SK-N-MC (cell line): Measurements from ENCODE around the gene HNRNPAB.

Source experiments
- DNase-seq: peaks from one replicate; pipeline ENCODE4 v3.0.0-alpha.2; 2011; ENCODE audit warnings: low read depth, low spot score
- H3K27ac ChIP-seq: fragments of 200-600 bp; sonication (generic); 2 replicates; pipeline ENCODE4 v1.5.1; 2016; ENCODE audit warnings: mixed run types
- H3K36me3 ChIP-seq: fragments of 200-600 bp; sonication (generic); 2 replicates; pipeline ENCODE4 v1.6.1; 2017; ENCODE audit warnings: antibody characterized with exemption, low read length, mixed read lengths; ENCODE audit not compliant: insufficient read depth
- H3K4me3 ChIP-seq: fragments of 200-600 bp; sonication (generic); 2 replicates; pipeline ENCODE4 v1.5.1; 2016
- H3K9ac ChIP-seq: fragments of 200-600 bp; sonication (generic); 2 replicates; pipeline ENCODE4 v1.8.0; 2017; ENCODE audit warnings: mixed run types, mixed read lengths; ENCODE audit not compliant: insufficient read length
- H3K9me3 ChIP-seq: fragments of 200-600 bp; sonication (generic); 2 replicates; pipeline ENCODE4 v1.6.1; 2017; ENCODE audit warnings: low read depth, mild to moderate bottlenecking, antibody characterized with exemption, low read length, moderate library complexity, mixed read lengths
- EZH2 ChIP-seq: fragments of 200-600 bp; sonication (generic); IDR thresholded peaks from one replicate; pipeline ENCODE4 v1.6.1; 2017; ENCODE audit warnings: antibody characterized with exemption
- FOXP2 ChIP-seq: optimal IDR thresholded peaks from 2 replicates; pipeline ENCODE3; 2011; ENCODE audit warnings: mild to moderate bottlenecking, moderate library complexity; ENCODE audit not compliant: insufficient read depth; ENCODE audit errors: extremely low read length, control extremely low read depth
- POLR2AphosphoS5 ChIP-seq: IDR thresholded peaks from 2 replicates; pipeline ENCODE4 v1.6.1; 2012; ENCODE audit warnings: mild to moderate bottlenecking, low read depth, low read length, borderline replicate concordance

HNRNPAB gene

DNA sequence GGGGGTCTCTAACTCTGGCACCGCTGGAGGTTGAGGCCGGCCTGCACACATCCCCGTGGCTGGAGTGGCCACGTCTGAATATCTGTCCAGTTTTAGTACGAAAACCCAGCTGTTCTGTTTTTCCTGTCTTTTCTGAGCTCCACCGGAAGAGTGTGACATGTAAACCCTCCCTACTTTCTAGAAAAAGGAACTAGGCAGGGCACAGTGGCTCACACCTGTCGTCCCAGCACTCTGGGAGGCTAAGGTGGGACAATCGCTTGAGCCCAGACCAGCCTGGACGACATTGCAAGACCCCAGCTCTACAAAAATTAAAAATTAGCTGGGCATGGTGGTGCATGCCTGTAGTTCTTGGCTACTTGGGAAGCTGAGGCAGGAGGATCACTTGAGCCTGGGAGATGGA is 36.4 kb downstream of the HNRNPAB start:
- no peaks in the 10 kb centered on the region for H3K9me3 ChIP-seq
- no peaks in the 10 kb centered on the region for H3K36me3 ChIP-seq
- no peak overlapping the region for H3K9ac ChIP-seq
- no peak overlapping the region for H3K27ac ChIP-seq
- H3K4me3 ChIP-seq, result no peak overlapping the region
- TF ChIP-seq EZH2 (no peak), POLR2AphosphoS5 (no peak), FOXP2 (no peak)
- no peak for DNase-seq

DNA sequence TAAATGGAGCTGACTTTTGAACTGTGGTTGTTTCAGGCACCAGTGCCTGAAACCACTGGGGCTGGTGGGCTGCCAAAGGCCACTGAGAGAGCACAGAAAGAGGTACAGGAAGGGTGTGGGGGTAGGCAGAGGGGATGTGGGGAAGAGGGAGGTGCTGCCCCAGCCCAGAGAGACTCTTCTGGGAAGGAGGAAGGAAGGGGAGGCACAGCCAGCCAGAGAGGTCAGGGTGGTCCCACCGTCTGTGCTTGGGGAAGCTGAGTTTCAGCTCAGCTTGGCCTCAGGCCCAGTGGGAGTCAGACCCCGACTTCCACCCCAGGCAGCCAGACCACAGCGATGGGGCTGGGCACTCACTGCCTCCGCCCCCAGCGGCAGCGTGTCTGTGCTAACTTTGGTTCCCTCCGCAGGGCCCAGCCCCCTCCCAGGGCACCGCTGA is 36.9 kb downstream of the HNRNPAB start:
- no peaks in the 10 kb centered on the region for H3K36me3 ChIP-seq
- H3K9me3 ChIP-seq, result no peaks in the 10 kb centered on the region
- TF ChIP-seq POLR2AphosphoS5, result no peak
- TF ChIP-seq FOXP2, result no peak
- no peak overlapping the region for H3K4me3 ChIP-seq
- DNase-seq, result no peak
- no peak overlapping the region for H3K27ac ChIP-seq
- no peak overlapping the region for H3K9ac ChIP-seq

DNA sequence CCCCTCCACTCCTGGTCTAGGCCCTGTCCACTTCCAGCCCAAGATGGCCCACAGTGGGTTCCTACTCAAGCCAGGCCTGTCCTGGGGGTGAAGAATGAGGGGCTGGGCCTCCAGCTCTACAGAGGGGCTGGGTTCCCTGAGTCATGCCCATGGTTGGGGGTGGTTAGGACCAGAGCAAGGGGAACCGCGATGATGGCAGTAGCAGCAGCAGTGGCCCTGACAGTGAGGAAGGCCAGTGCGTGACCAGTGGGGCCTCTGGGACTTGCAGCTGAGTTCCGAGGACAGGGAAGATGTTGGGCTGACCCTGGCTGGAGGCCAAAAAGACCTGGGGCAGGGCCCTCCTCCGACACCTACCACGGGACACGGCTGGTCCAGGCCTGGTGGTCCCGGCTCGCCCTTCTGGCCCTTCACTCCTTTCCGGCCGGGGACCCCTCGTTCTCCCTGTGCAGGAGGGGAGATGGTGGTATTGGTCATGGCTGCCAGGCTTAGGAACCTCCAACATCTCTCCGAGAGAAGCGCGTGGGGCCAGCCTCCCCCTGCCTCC is 37.4 kb downstream of the HNRNPAB start:
- no peaks in the 10 kb centered on the region for H3K9me3 ChIP-seq
- no peak for TF ChIP-seq POLR2AphosphoS5
- TF ChIP-seq FOXP2, result no peak
- TF ChIP-seq EZH2, result no peak
- no peaks in the 10 kb centered on the region for H3K36me3 ChIP-seq
- H3K27ac ChIP-seq, result no peak overlapping the region
- no peak overlapping the region for H3K4me3 ChIP-seq
- no peak overlapping the region for H3K9ac ChIP-seq
- no peak for DNase-seq

DNA sequence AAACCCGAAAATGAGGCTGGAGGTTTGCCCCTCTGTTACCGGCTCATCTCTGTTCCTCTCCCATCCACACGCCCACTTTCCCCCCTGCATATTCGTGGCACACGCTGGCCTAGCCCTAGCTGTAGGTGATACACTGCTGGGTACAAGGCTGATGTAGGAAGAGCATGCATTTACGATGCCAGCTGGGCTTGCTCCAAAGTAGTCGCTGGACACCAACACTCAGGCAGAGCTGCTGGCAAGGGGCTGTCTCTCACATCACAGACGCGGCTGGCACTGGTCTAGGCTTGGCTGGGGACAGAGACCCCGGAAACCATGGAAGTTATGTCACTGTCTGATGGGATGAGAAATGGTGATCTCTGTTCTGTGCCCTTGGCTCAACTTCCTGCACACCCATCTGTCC is 38.1 kb downstream of the HNRNPAB start:
- TF ChIP-seq POLR2AphosphoS5 (no peak), FOXP2 (no peak), EZH2 (no peak)
- Histone ChIP-seq H3K4me3 (no peak overlapping the region), H3K36me3 (no peaks in the 10 kb centered on the region), H3K9me3 (no peaks in the 10 kb centered on the region), H3K27ac (no peak overlapping the region), H3K9ac (no peak overlapping the region)
- no peak for DNase-seq

DNA sequence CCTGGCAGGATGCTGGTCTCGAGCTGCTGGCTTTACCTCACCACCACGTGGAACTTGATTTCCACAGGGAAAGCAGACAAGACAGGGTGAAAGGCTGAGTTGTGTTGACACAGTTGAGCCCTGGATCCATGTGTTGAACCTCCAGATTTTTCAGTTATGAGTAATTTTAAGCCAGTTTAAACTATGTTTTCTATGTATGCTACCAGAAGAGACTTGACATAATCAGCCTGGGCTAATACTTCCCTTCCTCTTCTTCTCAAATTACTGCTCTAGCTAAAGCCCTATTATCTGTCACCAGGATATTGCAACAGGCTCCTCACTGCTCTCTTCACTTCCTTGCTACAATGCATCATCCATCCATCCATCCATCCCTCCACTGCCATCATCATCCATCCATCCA is 40.2 kb downstream of the HNRNPAB start:
- Histone ChIP-seq H3K36me3 (no peaks in the 10 kb centered on the region), H3K9me3 (no peaks in the 10 kb centered on the region), H3K27ac (no peak overlapping the region), H3K9ac (no peak overlapping the region), H3K4me3 (no peak overlapping the region)
- TF ChIP-seq POLR2AphosphoS5, result no peak
- no peak for TF ChIP-seq EZH2
- TF ChIP-seq FOXP2, result no peak
- no peak for DNase-seq

DNA sequence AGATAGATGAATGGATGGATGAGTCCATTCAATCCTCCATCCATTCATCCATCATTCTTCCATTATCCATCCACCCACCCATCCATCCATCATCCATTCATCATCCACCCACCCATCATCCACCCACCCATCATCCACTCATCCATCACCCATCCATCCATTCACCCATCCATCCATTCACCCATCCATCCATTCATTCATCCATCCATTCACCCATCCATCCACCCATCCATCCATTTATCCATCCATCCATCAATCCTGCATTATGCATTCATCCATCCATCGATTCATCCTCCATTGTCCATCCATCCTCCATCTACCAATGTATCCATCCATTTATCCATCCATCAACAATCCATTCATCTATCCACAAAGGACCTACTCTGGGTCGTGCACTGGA is 41.1 kb downstream of the HNRNPAB start:
- no peaks in the 10 kb centered on the region for H3K36me3 ChIP-seq
- TF ChIP-seq FOXP2 (no peak), EZH2 (no peak), POLR2AphosphoS5 (no peak)
- DNase-seq, result no peak
- no peaks in the 10 kb centered on the region for H3K9me3 ChIP-seq
- no peak overlapping the region for H3K27ac ChIP-seq
- H3K4me3 ChIP-seq, result no peak overlapping the region
- H3K9ac ChIP-seq, result no peak overlapping the region

DNA sequence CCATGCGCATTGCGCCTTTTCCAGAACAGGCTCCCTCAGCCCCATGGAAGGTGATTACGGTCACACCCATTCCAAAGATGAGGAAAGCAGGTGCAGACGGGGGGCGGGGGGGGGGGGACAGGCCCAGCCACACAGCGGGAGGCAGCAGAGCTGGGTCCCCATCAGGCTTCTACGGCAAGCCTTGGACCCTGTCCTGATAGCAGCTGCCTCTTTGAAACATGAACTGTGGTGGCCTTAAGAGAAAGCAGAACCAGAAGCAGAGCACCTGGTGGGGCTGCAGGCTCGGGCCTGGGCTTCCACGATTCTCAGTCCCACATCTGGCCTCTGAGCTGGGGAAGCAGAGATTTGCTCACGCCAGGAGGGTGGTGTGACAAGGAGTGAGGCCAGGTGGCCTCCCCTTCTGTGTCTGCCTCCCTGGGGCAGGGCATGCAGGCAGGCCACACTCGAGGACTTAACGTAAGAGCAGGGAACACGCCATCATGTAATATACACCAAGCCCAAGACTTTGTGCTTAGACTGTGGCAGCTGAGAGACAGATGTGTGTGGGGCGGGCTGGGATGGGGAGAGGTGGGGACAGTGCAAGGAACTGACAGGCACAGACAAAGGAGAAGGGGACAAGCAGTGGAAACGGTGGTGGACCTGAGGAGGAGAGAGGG is 42.4 kb downstream of the HNRNPAB start:
- TF ChIP-seq POLR2AphosphoS5 (no peak), FOXP2 (no peak), EZH2 (no peak)
- H3K36me3 ChIP-seq, result no peaks in the 10 kb centered on the region
- no peak overlapping the region for H3K9ac ChIP-seq
- no peak for DNase-seq
- H3K4me3 ChIP-seq, result no peak overlapping the region
- no peaks in the 10 kb centered on the region for H3K9me3 ChIP-seq
- H3K27ac ChIP-seq, result no peak overlapping the region

DNA sequence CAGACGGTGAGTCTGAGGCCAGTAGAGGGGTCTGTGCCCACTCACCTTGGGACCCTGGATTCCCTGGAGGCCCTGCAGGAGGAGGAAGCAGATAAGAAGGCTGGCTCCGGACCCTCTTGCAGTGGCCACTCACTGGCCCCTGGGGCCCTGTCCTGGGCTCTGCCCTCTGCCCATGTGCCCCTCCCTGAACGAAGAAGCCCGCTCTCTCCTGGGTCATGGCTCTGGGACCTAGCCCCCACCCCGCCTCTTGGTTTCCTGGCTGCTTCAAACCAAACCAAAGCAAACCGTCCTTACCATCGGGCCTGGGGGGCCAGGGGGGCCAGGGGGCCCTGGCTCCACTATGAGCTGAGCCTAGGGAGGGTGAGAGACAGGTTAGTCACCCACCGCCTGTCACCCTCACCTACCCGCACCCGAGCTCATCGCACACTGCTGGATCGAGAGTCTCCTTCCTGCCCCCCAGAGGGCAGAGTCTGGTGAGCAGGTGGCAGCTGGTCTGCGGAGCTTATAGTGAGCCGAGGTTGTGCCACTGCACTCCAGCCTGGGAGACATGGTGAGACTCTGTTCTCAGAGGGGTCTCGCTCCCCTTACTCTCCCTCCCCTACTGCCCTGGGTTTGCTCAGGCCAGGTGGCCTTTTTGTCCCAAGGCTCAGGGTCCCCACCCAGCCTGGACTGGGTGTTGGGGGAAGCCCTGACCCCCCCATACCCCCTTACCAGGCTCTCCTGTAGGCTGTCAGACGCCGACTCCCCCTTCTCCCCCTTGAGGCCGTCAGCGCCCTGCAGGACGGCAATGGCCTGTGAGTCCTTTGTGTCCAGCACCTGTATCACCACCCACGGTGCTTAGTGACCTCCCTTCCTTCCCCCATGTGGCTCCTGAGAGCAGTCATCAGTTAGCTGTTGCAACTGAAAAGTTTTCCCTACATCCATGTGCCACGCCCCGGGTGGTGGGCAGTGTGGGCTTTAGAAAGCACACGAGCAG is 43.4 kb downstream of the HNRNPAB start:
- Histone ChIP-seq H3K36me3 (no peaks in the 10 kb centered on the region), H3K9ac (no peak overlapping the region), H3K9me3 (no peaks in the 10 kb centered on the region), H3K4me3 (no peak overlapping the region), H3K27ac (no peak overlapping the region)
- DNase-seq, result no peak
- TF ChIP-seq POLR2AphosphoS5 (no peak), EZH2 (no peak), FOXP2 (no peak)
